Bronchial epithelial cell (primary cell): Measurements from ENCODE around the gene ARF6. TPM values are rescaled to one million over a fixed set of nuclear protein-coding genes. Genes with fewer than 3 reads are reported as not detected.

ENCODE experiments used
- DNase-seq: peaks from one replicate; pipeline ENCODE4 v3.0.0-alpha.2; 2010; ENCODE audit warnings: low read depth
- FAIRE-seq: peaks from 2 replicates; lab custom pipeline; 2011; peaks lifted over from hg19 to GRCh38; lab: Jason Lieb, UNC
- H3K27me3 ChIP-seq: 2 replicates; pipeline ENCODE4 v1.5.1; 2011; ENCODE audit warnings: low read length; ENCODE audit not compliant: control insufficient read depth, insufficient read depth
- H3K36me3 ChIP-seq: 2 replicates; pipeline ENCODE4 v1.5.1; 2011; ENCODE audit warnings: low read length; ENCODE audit not compliant: control insufficient read depth, insufficient read depth
- H3K4me3 ChIP-seq: 2 replicates; pipeline ENCODE4 v1.5.1; 2011; ENCODE audit warnings: mild to moderate bottlenecking, low read depth, low read length, control low read depth
- CTCF ChIP-seq: IDR thresholded peaks from 2 replicates; pipeline ENCODE4 v1.5.1; 2011; ENCODE audit warnings: mild to moderate bottlenecking, moderate library complexity, low read length, control low read depth, inconsistent platforms; ENCODE audit not compliant: insufficient read depth, severe bottlenecking
- total RNA-seq: library from RNA; depleted of rRNA; stranded (reverse); fragments of >200 nt; gene quantifications from 2 replicates; pipeline ENCODE4 v1.2.1, GENCODE V29; 2014

The ARF6 gene
- 83.2 and 90.0 TPM in 2 replicates for total RNA-seq

- FAIRE-seq, result no peak
- H3K27me3 ChIP-seq, result no peaks in the 10 kb centered on the region
- DNase-seq, result peak; percentile 87
- peak; percentile 36 for TF ChIP-seq CTCF
- H3K36me3 ChIP-seq, result peaks cover 3% of the 10 kb centered on the region
- H3K4me3 ChIP-seq, result peak within 1 kb of the TSS; percentile 97
These were observed at the start of gene ARF6 for GRCh38 chr14:49892636-49893308. Gene ARF6 (plus strand): TSS chr14:49893082. CDS start chr14:49893737, 655 bp downstream.

- DNase-seq (no peak), FAIRE-seq (no peak)
- TF ChIP-seq CTCF, result no peak
- Histone ChIP-seq H3K27me3 (no peaks in the 10 kb centered on the region), H3K36me3 (peaks cover 8% of the 10 kb centered on the region), H3K4me3 (no peak overlapping the region)
These were observed 43.6 kb upstream of the ARF6 start for GRCh38 chr14:49849213-49849847.

GRCh38 chr14:49851813-49852212 is 41.1 kb upstream of the ARF6 start:
- Histone ChIP-seq H3K36me3 (peaks cover 3% of the 10 kb centered on the region), H3K27me3 (no peaks in the 10 kb centered on the region), H3K4me3 (peak overlapping the region; percentile 85)
- TF ChIP-seq CTCF, result no peak
- FAIRE-seq (no peak), DNase-seq (no peak)

GRCh38 chr14:49852301-49853157 is 40.4 kb upstream of the ARF6 start, which contains the start of gene NEMF:
Gene NEMF (minus strand): TSS chr14:49852788. CDS start chr14:49852753, 35 bp downstream.
- DNase-seq, result peak; percentile 83
- Histone ChIP-seq H3K36me3 (peaks cover 3% of the 10 kb centered on the region), H3K27me3 (no peaks in the 10 kb centered on the region), H3K4me3 (peak within 1 kb of the TSS; percentile 85)
- peak; percentile 76 for TF ChIP-seq CTCF
- FAIRE-seq, result peak; percentile 40

GRCh38 chr14:49853158-49853477 is 39.8 kb upstream of the ARF6 start:
- TF ChIP-seq CTCF, result no peak
- H3K27me3 ChIP-seq, result no peaks in the 10 kb centered on the region
- no peak for DNase-seq
- peaks cover 3% of the 10 kb centered on the region for H3K36me3 ChIP-seq
- H3K4me3 ChIP-seq, result peak overlapping the region; percentile 85
- no peak for FAIRE-seq
